AG04450 (cell line): Measurements from ENCODE around the gene FUOM. TPM values are rescaled to one million over a fixed set of nuclear protein-coding genes. Genes with fewer than 3 reads are reported as not detected.

Experiments used
- CTCF ChIA-PET: fragments of 300-600, 350-600 bp; formaldehyde crosslinking; extraction: SDS; loops from one replicate; lab custom pipeline; 2022; ENCODE audit warnings: antibody characterized with exemption, inconsistent platforms; lab: Charles Lee
- POLR2A ChIA-PET: fragments of 350-600 bp; formaldehyde crosslinking; extraction: SDS; loops from one replicate; lab custom pipeline; 2021; ENCODE audit warnings: antibody characterized with exemption, inconsistent platforms; lab: Yijun Ruan, JAX
- DNase-seq: peaks from one replicate; pipeline ENCODE4 v3.0.0-alpha.2; 2011; ENCODE audit warnings: low read depth, low spot score
- H3K27ac ChIP-seq: one replicate; pipeline ENCODE4 v1.5.1; 2012; ENCODE audit warnings: low read depth, low read length, control low read depth
- H3K27me3 ChIP-seq: one replicate; pipeline ENCODE4 v1.6.0; 2012; ENCODE audit warnings: low read length; ENCODE audit not compliant: control insufficient read depth, insufficient read depth
- H3K4me3 ChIP-seq: 2 replicates; pipeline ENCODE4 v1.5.1; 2011; ENCODE audit warnings: mild to moderate bottlenecking, low read depth, low read length, control low read depth
- H3K9me3 ChIP-seq: 2 replicates; pipeline ENCODE4 v1.5.1; 2012; ENCODE audit warnings: low read length; ENCODE audit not compliant: control insufficient read depth, insufficient read depth
- CTCF ChIP-seq: IDR thresholded peaks from 2 replicates; pipeline ENCODE4 v1.5.1; 2011; ENCODE audit warnings: low read depth, low read length, control low read depth, inconsistent platforms
- polyA plus RNA-seq: library from polyadenylated mRNA; depleted of rRNA; stranded (reverse); fragments of >200 nt; gene quantifications from 2 replicates; pipeline ENCODE4 v1.2.3, GENCODE V29; 2011

The FUOM gene
- polyA plus RNA-seq, 1 experiment, result 17.8 TPM

- H3K27me3 ChIP-seq, result no peaks in the 10 kb centered on the region
- no peak for TF ChIP-seq CTCF
- ChIA-PET POLR2A (no interaction called here), CTCF (no interaction called here)
- no peak for DNase-seq
- no peaks in the 10 kb centered on the region; the same call in 1 of the 2 replicates for H3K9me3 ChIP-seq
- no peak overlapping the region for H3K27ac ChIP-seq
- H3K4me3 ChIP-seq, result no peak overlapping the region
These were observed 25.7 kb upstream of the FUOM start for GRCh38 chr10:133383551-133383950.

GRCh38 chr10:133381036-133381435 is 23.2 kb upstream of the FUOM start:
- ChIA-PET POLR2A (no interaction called here), CTCF (no interaction called here)
- DNase-seq, result no peak
- no peaks in the 10 kb centered on the region; the same call in 1 of the 2 replicates for H3K9me3 ChIP-seq
- no peak for TF ChIP-seq CTCF
- no peak overlapping the region for H3K4me3 ChIP-seq
- no peaks in the 10 kb centered on the region for H3K27me3 ChIP-seq
- H3K27ac ChIP-seq, result no peak overlapping the region

GRCh38 chr10:133379801-133380666 is 22.2 kb upstream of the FUOM start:
- CTCF ChIA-PET, result no interaction called here
- Histone ChIP-seq H3K27ac (no peak overlapping the region), H3K9me3 (no peaks in the 10 kb centered on the region; the same call in 1 of the 2 replicates), H3K4me3 (peak overlapping the region; percentile 58), H3K27me3 (no peaks in the 10 kb centered on the region)
- no peak for TF ChIP-seq CTCF
- POLR2A ChIA-PET, result no interaction called here
- no peak for DNase-seq

- CTCF ChIA-PET, result interaction anchor here (4.9 kb wide), 1 partner anchor 50 kb away, joined by 26 read pairs; no protein-coding TSS in a partner anchor
- H3K4me3 ChIP-seq, result peak within 1 kb of the TSS; percentile 79
- DNase-seq, result no peak
- H3K9me3 ChIP-seq, result no peaks in the 10 kb centered on the region; the same call in 1 of the 2 replicates
- POLR2A ChIA-PET, result interaction anchor here (0.8 to 1.7 kb wide), 4 partner anchors 12 to 101 kb away, joined by 3 to 4 read pairs (median 3); no protein-coding TSS in a partner anchor
- H3K27me3 ChIP-seq, result no peaks in the 10 kb centered on the region
- TF ChIP-seq CTCF, result no peak
- peak within 1 kb of the TSS; percentile 11 for H3K27ac ChIP-seq
These were observed 21.5 kb upstream of the FUOM start, which contains the start of gene PAOX for GRCh38 chr10:133379152-133379800. Gene PAOX (plus strand): TSS chr10:133379262. CDS start chr10:133379317, 55 bp downstream.
